ENCODE data around the gene WBP1.

Gene WBP1

DNA sequence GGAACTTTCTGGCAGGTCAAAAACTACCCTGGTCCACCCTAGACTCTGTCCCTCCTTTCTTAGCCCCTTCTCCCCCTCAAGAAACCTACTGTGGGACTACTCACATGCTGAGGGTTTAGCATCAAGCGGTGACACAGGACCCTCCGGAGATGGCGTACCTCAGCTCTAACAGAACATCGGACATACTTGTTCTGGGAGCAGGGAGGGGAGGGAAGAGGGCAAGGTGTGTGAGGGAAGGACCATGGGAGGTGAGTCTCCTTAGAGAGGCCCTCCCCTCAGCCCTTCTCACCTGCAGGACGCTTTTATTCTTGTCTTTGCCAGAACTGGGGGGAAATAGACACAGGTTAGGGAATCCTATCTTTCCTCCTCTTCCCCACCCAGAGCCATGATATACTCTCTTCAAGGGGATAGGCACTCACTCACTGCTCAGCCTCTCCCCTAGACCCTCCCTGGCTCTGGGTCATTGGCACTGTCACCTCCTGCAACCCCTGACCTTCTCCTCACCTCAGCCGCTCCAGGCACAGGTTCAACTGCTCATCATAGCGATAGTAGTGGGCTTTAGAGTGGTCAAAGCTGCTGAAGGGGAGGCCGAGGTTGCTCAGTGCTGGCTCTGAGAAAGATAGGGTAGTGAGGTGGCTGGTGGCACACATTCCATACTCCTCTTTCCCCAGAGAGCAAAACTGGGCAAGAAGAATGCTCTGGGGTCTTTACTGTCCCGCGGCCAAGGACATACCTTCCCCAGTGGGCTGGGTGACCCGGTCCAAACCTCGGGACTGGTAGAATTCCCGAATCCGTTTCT lies 47.4 kb downstream of the WBP1 start:
- DNase-seq, result no peak

DNA sequence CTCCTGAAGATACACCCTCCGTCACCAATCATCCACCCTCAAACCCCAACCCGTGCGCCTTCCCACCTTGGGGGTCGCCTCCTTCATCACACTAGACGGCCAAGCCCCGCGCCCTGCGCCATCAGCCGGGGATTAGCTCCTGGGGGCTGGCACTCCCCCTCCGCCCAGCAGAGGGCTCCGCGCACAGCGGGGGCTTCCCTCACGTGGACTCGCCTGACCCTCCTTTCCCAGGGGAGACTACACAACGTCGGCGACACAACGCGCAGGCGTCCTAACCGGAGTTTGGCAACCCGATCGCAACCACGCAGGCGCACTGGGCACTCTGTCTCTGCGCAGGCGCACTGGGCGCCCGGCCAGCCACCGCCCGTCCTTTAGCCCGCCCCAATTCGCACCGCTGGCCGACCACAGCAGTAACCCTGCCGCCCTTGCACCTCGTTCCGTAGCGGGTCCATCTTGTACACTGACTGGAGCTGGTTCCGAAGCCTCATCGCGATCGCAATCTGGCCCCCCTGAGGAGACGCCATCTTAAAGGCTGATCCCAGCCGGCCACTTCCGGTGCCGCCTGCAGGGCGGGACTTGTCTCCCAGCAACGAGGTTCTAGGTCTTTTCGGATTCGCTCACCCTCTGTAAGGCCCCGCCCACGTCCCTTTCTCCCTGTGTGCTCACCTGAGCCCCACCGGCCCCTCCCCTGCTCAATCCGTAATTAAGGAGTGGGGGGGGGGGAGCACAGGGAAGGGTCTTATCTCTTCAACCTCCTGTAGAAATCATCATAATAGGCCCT lies 49.1 kb downstream of the WBP1 start, which contains the start of gene PCGF1:
Gene PCGF1 (minus strand): TSS at position 551 of the 781 bp plus-strand sequence. CDS start 27 bp downstream, at position 524.
- DNase-seq, result peak; percentile 97

DNA sequence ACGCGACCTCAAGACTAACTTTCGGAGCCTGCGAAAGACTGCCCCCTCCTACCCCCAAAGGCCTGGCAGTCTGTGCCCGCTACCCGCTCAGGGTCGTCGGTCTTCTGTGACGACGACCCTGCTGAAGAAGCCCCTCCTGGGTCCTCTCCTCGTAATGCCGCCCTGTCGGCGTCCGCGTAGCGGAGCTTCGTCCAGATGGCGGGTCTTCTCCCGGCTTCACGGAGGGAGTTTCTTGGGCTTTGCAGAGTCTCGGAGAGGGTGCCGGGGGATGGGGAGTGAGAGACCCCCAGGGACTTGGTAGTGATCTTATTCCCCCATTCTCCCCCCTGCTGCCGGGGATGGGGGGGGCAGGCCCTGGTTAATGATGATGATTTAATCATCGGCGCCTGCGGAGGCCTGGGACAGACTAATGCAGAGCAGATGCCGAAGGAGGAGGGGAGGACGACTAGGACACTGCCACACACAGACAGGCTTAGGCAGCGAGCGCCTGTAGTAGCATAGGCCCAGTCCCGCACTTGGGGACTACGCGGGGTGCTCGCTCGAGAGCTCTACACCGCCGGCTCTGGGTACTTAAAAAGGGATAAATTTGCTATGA lies 49.8 kb downstream of the WBP1 start:
- peak; percentile 17 for DNase-seq

DNA sequence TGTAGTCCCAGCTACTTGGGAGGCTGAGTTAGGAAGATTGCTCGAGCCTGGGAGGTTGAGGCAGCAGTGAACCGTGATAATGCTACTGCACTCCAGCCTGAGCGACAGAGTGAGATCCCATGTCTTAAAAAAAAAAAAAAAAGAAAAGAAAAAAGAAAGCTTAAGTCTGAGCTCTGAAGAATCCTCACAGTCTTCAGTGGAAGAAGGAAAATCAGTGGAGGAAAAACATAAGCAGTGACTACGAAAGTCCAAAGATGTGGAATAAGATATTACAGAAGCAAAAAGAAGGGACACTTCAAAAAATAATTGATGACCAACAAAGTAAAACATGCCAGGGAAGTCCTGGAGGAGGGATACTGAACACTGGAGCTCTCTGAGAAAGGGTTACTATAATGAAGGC lies 52.0 kb downstream of the WBP1 start:
- no peak for DNase-seq

Data from activated CD4-positive, alpha-beta T cell treated with anti-CD3 and anti-CD28 coated beads for 1 hour (primary cell).